CD4-positive, CD25-positive, alpha-beta regulatory T cell (primary cell): ENCODE measurements around the gene IL9. TPM values are rescaled to one million over a fixed set of nuclear protein-coding genes. Genes with fewer than 3 reads are reported as not detected.

Experiments used
- ATAC-seq, 2 donors: fragments of 150-1000 bp; cut with Tn5 transposase; one replicate each; pipeline ENCODE4 v1.10.0; 2021; ENCODE audit warnings: low read depth in 2 of 2, moderate number of reproducible peaks in 2 of 2, moderate library complexity in 1 of 2
- DNase-seq, 3 donors: peaks; one replicate each; pipeline versions ENCODE4 v3.0.0 to v3.0.0-alpha.2; 2012 to 2022; ENCODE audit warnings: mixed read lengths in 1 of 3
- H3K27ac ChIP-seq: one replicate; pipeline ENCODE4 v1.7.0; 2013; ENCODE audit warnings: mild to moderate bottlenecking, low read length; ENCODE audit not compliant: insufficient read depth, poor library complexity, severe bottlenecking
- H3K27me3 ChIP-seq: one replicate; pipeline ENCODE4 v1.7.0; 2013; ENCODE audit warnings: low read length; ENCODE audit not compliant: control insufficient read depth, insufficient read depth
- H3K36me3 ChIP-seq: one replicate; pipeline ENCODE4 v1.7.0; 2013; ENCODE audit warnings: mild to moderate bottlenecking, low read length, moderate library complexity; ENCODE audit not compliant: control insufficient read depth, insufficient read depth
- H3K4me1 ChIP-seq: 2 replicates; pipeline ENCODE4 v1.7.0; 2013; ENCODE audit warnings: mild to moderate bottlenecking, low read length; ENCODE audit not compliant: insufficient read depth, control insufficient read depth, poor library complexity, severe bottlenecking
- H3K4me3 ChIP-seq: one replicate; pipeline ENCODE4 v1.7.0; 2013; ENCODE audit warnings: low read depth, mild to moderate bottlenecking, low read length, moderate library complexity
- H3K9me3 ChIP-seq, 2 experiments: 1 replicate in 1 of 2; 2 replicates in 1 of 2; pipeline ENCODE4 v1.7.0; 2013; ENCODE audit warnings: low read length in 2 of 2, mild to moderate bottlenecking in 1 of 2, moderate library complexity in 1 of 2; ENCODE audit not compliant: control insufficient read depth in 2 of 2
- H3K27ac Mint-ChIP-seq, 3 donors: one replicate each; pipeline ENCODE4 v1.8.0; 2020 to 2022; ENCODE audit warnings: mild to moderate bottlenecking in 3 of 3, mixed read lengths in 3 of 3, moderate library complexity in 2 of 3
- H3K27me3 Mint-ChIP-seq: one replicate; pipeline ENCODE4 v1.8.0; 2022; ENCODE audit warnings: mild to moderate bottlenecking, mixed read lengths
- H3K36me3 Mint-ChIP-seq: one replicate; pipeline ENCODE4 v1.8.0; 2020; ENCODE audit warnings: mixed read lengths
- H3K4me1 Mint-ChIP-seq, 4 donors: one replicate each; pipeline ENCODE4 v1.8.0; 2020 to 2022; ENCODE audit warnings: mixed read lengths in 4 of 4, mild to moderate bottlenecking in 1 of 4
- H3K4me3 Mint-ChIP-seq, 4 donors: one replicate each; pipeline ENCODE4 v1.8.0; 2020 to 2022; ENCODE audit warnings: mild to moderate bottlenecking in 4 of 4, mixed read lengths in 4 of 4, moderate library complexity in 3 of 4
- H3K9me3 Mint-ChIP-seq, 7 donors: one replicate each; pipeline ENCODE4 v1.8.0; 2020 to 2022; ENCODE audit warnings: mixed read lengths in 7 of 7, mild to moderate bottlenecking in 3 of 7, moderate library complexity in 2 of 7
- polyA plus RNA-seq, 4 donors: library from polyadenylated mRNA; unstranded; fragments of 300-500 nt; fragmentation: Illumina TruSeq; gene quantifications; one replicate each; pipeline ENCODE4 v1.2.3, GENCODE V29; 2021
- total RNA-seq: library from RNA; stranded (reverse); gene quantifications from one replicate; pipeline ENCODE4 v1.2.3, GENCODE V29; 2022

The IL9 gene
- total and polyA plus RNA-seq, 5 donors from 2014 or later, result not detected

DNA sequence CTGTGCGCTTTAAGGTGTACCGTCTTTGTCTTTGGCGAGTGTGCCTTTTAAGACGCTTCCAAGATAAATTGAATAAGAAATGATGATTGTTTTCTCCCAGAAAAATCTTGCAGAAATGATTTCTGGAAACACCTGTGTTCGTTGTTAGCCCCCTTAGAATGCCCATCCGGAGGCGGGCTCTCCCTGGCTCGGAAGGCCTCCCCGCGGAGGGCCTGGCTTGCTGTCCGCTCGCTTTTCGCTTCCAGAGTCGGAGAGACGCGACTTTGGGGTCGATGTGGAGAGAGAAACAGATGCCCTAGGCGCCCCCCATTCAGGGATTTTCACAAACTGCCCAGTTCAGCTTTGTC, 35.3 kb upstream of the IL9 start:
- peaks cover 0 to 3% of the 10 kb centered on the region in 2 experiments for H3K9me3 ChIP-seq
- DNase-seq (no peak), ATAC-seq (no peak)
- H3K27ac ChIP-seq, result no peak overlapping the region
- peaks cover 0 to 5% (median 0%) of the 10 kb centered on the region in 7 donors for H3K9me3 Mint-ChIP-seq
- no peaks in the 10 kb centered on the region for H3K4me1 ChIP-seq
- H3K4me1 Mint-ChIP-seq, result no peaks in the 10 kb centered on the region
- peak overlapping the region in 1 of 4 donors; percentile 7 for H3K4me3 Mint-ChIP-seq
- H3K4me3 ChIP-seq, result no peak overlapping the region
- no peaks in the 10 kb centered on the region for H3K36me3 Mint-ChIP-seq
- H3K27me3 Mint-ChIP-seq, result peaks cover 56% of the 10 kb centered on the region
- peaks cover 31% of the 10 kb centered on the region for H3K27me3 ChIP-seq
- no peaks in the 10 kb centered on the region for H3K36me3 ChIP-seq
- no peak overlapping the region for H3K27ac Mint-ChIP-seq

- ATAC-seq (no peak), DNase-seq (no peak)
- Histone ChIP-seq H3K36me3 (no peaks in the 10 kb centered on the region), H3K27me3 (peaks cover 31% of the 10 kb centered on the region), H3K4me3 (no peak overlapping the region), H3K4me1 (no peaks in the 10 kb centered on the region), H3K27ac (no peak overlapping the region), H3K9me3 (peaks cover 0 to 3% of the 10 kb centered on the region in 2 experiments)
- Mint-ChIP-seq H3K4me1 (no peaks in the 10 kb centered on the region), H3K36me3 (no peaks in the 10 kb centered on the region), H3K27ac (no peak overlapping the region), H3K27me3 (peaks cover 62% of the 10 kb centered on the region), H3K4me3 (peak overlapping the region in 1 of 4 donors; percentile 7), H3K9me3 (peaks cover 0 to 3% (median 0%) of the 10 kb centered on the region in 7 donors)
Observed at GRCh38 chr5:135930029-135930948, 34.6 kb upstream of the IL9 start.

GRCh38 chr5:135921388-135921787, 25.7 kb upstream of the IL9 start:
- Mint-ChIP-seq H3K4me3 (no peak overlapping the region), H3K36me3 (no peaks in the 10 kb centered on the region), H3K27me3 (peaks cover 31% of the 10 kb centered on the region), H3K9me3 (peaks cover 0 to 2% (median 0%) of the 10 kb centered on the region in 7 donors), H3K27ac (no peak overlapping the region), H3K4me1 (no peaks in the 10 kb centered on the region)
- Histone ChIP-seq H3K27ac (no peak overlapping the region), H3K9me3 (no peaks in the 10 kb centered on the region), H3K4me1 (no peaks in the 10 kb centered on the region), H3K4me3 (no peak overlapping the region), H3K36me3 (no peaks in the 10 kb centered on the region), H3K27me3 (peaks cover 13% of the 10 kb centered on the region)
- DNase-seq (no peak), ATAC-seq (no peak)

DNA sequence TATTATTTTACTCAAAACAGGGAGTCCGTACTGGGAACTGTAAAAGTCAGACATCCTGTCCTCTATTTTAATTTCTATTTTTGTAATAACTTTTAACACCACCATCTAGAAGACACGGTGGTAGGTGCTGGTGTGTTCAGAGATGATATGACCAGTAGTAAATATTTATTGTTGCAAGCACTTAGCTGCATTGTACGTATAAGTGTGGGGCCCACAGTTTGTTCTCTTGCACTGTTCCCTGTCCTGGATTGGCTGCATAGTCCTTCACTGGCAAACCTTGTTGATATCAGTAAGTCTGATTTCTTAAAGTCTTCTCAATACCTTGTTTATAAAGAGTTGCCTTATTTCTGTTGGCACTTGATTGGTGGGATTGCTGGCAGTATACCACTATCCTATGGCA, 24.6 kb upstream of the IL9 start:
- Histone ChIP-seq H3K27me3 (peaks cover 9% of the 10 kb centered on the region), H3K4me3 (no peak overlapping the region), H3K4me1 (no peaks in the 10 kb centered on the region), H3K36me3 (no peaks in the 10 kb centered on the region), H3K9me3 (no peaks in the 10 kb centered on the region), H3K27ac (no peak overlapping the region)
- Mint-ChIP-seq H3K27me3 (peaks cover 20% of the 10 kb centered on the region), H3K36me3 (no peaks in the 10 kb centered on the region), H3K4me3 (no peak overlapping the region), H3K4me1 (no peaks in the 10 kb centered on the region), H3K27ac (no peak overlapping the region), H3K9me3 (peaks cover 0 to 2% (median 0%) of the 10 kb centered on the region in 7 donors)
- ATAC-seq (no peak), DNase-seq (no peak)

DNA sequence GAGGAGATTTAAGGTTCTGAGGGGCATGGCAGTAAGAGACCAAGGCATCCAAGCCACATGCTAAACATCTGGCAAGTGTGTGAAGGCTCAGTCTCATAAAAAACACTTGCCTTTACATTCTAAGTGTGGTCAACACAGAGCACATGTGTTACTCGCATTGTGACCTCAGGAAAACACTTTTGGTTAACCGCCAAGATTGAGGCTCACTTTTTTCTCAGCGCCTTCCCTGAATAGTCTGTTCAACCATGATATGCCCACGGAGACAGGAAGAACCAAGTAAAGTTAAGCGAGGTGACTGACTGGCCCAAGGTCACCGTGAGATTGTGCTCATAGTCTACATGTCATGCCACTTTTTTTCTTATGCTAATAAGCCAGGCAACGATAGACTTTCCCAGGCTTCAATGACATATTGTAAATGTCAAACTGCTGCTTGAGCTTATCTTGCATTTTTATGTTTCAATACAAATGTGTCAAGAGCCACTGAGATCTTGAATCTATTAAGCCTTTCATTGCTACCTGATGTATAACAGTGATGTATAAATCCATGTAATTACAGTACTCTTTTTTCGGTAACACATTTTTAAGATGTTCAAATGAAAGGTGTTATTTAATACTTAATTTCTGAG, 21.1 kb upstream of the IL9 start:
- no peaks in the 10 kb centered on the region for H3K36me3 ChIP-seq
- no peaks in the 10 kb centered on the region for H3K36me3 Mint-ChIP-seq
- ATAC-seq, result no peak
- peaks cover 9% of the 10 kb centered on the region for H3K27me3 ChIP-seq
- no peak for DNase-seq
- H3K27me3 Mint-ChIP-seq, result peaks cover 10% of the 10 kb centered on the region
- no peak overlapping the region for H3K27ac Mint-ChIP-seq
- H3K9me3 Mint-ChIP-seq, result peaks cover 0 to 7% (median 2%) of the 10 kb centered on the region in 7 donors
- no peaks in the 10 kb centered on the region for H3K4me1 ChIP-seq
- H3K27ac ChIP-seq, result no peak overlapping the region
- no peak overlapping the region for H3K4me3 Mint-ChIP-seq
- H3K4me1 Mint-ChIP-seq, result peaks cover 0 to 13% (median 7%) of the 10 kb centered on the region in 4 donors
- no peak overlapping the region for H3K4me3 ChIP-seq
- no peaks in the 10 kb centered on the region for H3K9me3 ChIP-seq

- Histone ChIP-seq H3K27ac (no peak overlapping the region), H3K4me1 (no peaks in the 10 kb centered on the region), H3K4me3 (no peak overlapping the region), H3K9me3 (no peaks in the 10 kb centered on the region), H3K27me3 (peaks cover 10% of the 10 kb centered on the region), H3K36me3 (no peaks in the 10 kb centered on the region)
- DNase-seq (no peak), ATAC-seq (no peak)
- Mint-ChIP-seq H3K36me3 (no peaks in the 10 kb centered on the region), H3K4me3 (no peak overlapping the region), H3K4me1 (peaks cover 0 to 13% (median 7%) of the 10 kb centered on the region in 4 donors), H3K9me3 (peaks cover 0 to 7% (median 2%) of the 10 kb centered on the region in 7 donors), H3K27ac (peak overlapping the region in 1 of 3 donors; percentile 21), H3K27me3 (peaks cover 12% of the 10 kb centered on the region)
Observed at GRCh38 chr5:135915466-135916001, 19.9 kb upstream of the IL9 start.

GRCh38 chr5:135913713-135914626, 18.3 kb upstream of the IL9 start:
- no peak for ATAC-seq
- Histone ChIP-seq H3K9me3 (no peaks in the 10 kb centered on the region), H3K27me3 (peaks cover 11% of the 10 kb centered on the region), H3K4me3 (peak overlapping the region; percentile 26), H3K4me1 (no peaks in the 10 kb centered on the region), H3K27ac (no peak overlapping the region), H3K36me3 (no peaks in the 10 kb centered on the region)
- no peak for DNase-seq
- H3K27me3 Mint-ChIP-seq, result peaks cover 13% of the 10 kb centered on the region
- H3K9me3 Mint-ChIP-seq, result peaks cover 0 to 7% (median 2%) of the 10 kb centered on the region in 7 donors
- H3K4me3 Mint-ChIP-seq, result peak overlapping the region in 1 of 4 donors; percentile 5
- H3K36me3 Mint-ChIP-seq, result no peaks in the 10 kb centered on the region
- H3K4me1 Mint-ChIP-seq, result peaks cover 0 to 13% (median 7%) of the 10 kb centered on the region in 4 donors
- H3K27ac Mint-ChIP-seq, result no peak overlapping the region
